GM10847 (cell line): ENCODE data around the gene TADA1.

Experiments used
- POLR2A ChIP-seq: IDR thresholded peaks from 2 replicates; pipeline ENCODE4 v1.6.1; 2011; ENCODE audit not compliant: insufficient read length; ENCODE audit errors: extremely low read depth

TADA1 gene

DNA sequence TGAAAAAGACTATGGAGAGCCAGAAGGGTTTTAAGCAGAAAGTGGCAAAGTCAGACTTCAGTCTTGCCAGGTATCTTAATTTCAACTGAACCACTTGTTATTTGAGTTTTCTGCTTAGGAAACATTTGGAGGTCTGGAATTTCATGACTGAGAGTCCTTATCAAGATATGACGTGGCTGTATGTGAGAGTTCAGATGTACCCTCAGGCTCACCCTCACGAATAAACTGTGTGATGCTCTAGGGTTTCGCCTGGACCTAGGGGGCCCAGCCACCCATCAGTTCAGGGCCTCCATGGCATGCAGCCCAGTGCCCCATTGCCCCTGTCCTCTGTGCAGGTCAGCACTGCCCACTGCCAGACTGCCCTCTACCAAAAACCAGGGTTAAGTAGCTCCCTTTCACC, 30.6 kb upstream of the TADA1 start:
- no peak for TF ChIP-seq POLR2A

DNA sequence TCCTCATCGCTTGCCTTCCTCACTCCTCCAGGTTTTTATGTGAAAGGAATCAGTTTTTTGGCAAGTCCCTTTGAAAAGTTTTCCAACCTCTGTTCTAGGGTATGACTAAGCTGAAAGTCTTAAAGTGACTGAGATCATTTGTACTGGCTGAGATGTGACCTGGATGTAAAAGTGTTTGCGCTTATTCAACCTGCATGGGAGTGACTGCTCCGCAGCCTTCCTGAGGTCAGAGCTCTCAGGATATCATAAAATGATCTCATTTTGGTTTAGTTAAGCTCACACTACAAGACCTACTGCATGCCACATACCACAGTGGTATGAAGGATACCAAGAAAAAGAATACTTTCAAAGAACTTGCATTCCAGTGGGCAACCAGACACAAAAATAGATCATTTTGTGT, 29.8 kb upstream of the TADA1 start:
- TF ChIP-seq POLR2A: no peak

DNA sequence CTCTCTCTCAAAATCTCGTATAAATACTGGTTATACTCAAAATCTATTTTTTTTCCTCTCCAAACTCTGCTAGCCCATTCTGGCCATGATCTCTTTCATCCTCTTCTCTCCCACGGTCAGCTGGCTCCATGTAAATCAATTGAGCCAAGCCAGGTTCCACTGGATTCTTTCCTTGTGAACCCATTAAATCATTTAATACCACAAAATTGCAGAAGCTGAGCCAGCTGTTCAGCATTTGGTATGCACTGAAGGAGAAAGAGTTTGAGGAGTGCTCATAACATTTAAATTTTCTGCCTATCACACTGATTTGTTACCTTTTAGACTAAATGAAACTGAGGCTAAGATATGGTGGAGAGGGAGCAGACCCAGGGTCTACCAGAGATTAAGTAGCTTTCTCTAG, 29.1 kb upstream of the TADA1 start:
- no peak for TF ChIP-seq POLR2A

DNA sequence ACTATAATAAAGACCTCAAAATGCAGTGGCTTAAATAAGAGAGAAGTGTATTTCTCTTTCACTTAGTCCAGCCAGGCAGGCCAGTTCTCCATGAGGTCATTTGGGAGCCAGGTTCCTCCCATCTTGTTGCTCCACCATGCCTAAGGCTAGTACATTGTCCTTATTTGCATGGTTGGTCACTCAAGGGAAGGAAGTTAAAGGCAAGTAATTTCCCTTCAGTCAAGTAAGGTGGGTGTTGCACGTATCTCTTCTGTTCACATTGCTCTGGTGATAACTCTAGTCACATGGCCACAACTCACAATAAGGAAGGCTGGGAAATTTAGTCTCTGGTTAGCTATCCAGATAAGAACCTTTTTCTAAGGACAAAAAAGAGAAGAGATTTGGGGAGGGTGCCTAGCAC, 27.2 kb upstream of the TADA1 start:
- no peak for TF ChIP-seq POLR2A

DNA sequence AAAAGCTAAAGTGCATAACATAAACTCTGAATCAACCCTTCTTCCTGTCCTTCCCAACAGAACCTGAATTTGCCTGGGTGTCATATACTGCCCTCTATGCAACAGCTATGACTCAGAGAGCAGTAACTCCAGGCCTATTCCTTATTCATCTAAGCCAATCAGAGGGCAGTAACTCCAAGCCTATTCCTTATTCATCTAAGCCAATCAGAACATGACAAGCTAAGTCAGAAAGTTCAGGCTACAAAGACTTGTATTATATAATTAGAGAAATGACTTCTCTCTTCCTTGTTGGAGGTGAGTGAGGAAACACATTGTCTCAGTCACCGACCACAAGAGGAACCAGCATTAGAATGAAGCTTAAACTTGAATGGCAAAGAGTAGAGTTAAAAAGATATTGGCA, 26.2 kb upstream of the TADA1 start:
- no peak for TF ChIP-seq POLR2A

DNA sequence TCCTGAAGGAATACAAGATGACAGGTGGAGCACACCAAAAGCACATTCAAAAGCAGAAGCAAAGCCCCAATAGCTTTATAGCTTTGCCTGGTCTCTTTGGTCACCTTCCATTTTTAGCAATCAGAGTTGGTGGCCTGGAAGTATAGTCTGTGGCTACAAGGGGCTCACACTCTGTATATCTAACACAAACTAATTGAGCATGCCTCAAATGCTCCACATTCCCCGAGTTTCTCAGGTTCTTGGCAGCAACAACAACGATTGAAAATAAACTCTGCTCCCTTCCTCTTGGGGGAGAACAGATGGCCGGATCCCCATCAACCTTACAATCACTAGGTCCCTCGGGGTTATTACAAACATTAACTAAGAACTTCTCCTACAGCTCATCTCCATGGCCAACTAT, 24.9 kb upstream of the TADA1 start:
- TF ChIP-seq POLR2A: no peak

DNA sequence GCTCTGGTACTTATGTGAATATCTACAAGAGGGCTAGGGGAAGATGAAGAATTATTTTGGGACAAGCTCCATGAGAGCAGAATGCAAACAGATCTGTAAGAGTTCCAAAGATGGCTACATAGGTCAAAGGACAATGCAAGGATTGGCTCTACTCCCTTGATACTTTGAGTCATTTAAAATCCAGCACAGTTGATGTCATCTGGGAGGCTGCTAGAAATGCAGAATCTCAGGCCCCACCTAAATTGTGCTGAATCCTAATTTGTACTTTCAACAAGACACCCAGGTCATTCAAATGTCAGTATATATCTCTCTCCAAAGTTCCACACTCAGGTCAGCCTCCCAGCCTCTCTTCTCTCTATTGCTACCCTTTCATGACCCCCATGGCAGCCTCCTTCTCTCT, 23.7 kb upstream of the TADA1 start:
- no peak for TF ChIP-seq POLR2A

DNA sequence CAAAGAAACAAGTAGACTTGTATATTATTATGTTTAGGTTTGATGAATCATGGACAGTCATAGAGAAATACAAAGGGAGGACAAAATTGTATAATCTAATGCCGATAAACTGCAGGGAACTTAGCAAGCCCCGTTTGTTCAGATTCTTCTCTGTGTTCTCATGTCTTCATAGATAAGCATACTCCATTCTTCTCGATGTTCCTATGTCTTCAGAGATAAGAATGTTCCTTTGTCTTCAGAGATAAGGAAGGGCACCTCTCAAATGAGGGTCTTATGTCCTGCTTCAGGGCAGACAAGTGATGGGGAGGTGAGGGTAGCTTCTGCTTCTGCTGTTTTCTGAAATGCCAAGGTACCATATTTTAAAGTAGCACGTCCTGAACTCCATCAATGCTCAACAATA, 19.7 kb upstream of the TADA1 start:
- TF ChIP-seq POLR2A: no peak

DNA sequence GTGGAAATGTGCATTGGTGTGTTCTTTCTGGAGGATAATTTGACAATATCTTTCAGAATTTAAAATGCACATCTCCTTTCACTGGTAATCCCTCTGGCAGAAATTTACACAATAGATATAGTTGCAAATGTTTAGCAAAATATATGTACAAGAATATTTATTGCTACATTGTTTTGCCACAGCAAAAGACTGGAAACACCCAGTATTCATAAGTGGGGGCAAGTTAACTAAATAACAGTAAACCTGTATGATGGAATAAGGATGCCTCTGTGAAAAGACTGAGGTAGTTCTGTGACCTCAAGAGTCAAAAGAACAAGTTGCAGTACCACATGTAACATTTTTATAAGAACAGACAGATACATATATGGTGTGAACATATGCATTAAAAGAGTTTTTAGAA, 13.7 kb upstream of the TADA1 start:
- TF ChIP-seq POLR2A: no peak

DNA sequence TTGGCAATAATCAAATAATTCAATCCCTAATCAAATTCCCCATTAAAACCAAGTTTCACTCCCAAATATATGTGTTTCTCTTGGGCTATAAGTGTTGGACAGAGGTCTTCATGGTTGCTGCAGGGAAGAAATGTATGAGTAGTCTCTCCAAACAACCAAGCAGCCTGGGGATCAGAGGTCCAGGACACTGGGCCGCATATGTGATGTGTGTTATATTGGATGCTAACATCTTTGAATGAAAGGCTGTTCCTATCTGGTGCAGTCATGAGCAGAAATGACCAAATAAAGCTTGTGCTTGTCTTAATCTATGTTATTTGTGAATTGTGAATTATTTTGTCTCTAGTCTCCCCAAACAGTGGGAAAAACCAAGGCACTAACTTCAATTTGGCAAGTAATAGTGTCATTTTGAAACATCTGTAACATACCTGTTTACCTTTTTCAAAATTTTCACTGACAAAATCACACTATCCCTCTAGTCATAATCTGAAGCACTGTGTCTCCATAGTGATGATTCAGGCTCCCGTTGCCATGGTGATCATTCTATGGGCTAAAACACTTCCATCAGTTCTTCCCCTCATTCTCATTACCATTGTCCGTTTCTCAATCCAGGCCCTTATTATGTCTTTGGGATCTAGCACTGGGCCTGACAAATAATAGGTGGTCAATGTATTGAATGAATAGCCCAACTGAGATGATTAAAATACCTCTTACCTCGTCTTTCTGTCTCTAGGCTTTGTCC, 12.5 kb upstream of the TADA1 start:
- no peak for TF ChIP-seq POLR2A

DNA sequence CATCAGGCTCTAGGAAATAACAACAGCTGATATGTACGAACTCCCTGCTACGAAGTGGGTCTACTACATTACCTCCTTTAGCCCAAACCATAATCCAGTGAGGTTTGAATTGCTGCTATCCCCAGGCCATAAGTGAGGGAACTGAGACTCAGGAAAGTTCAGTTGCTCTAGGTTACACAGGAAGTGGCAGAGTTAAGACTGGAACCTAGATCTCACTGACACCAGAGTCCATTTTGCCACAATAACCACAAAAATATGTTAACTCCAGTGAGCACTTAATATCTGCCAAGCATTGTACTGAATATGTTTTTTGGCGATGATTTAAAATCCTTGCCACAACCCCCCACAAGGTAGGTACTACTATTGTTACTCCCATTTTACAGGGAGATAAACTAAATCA, 8.9 kb upstream of the TADA1 start:
- no peak for TF ChIP-seq POLR2A

DNA sequence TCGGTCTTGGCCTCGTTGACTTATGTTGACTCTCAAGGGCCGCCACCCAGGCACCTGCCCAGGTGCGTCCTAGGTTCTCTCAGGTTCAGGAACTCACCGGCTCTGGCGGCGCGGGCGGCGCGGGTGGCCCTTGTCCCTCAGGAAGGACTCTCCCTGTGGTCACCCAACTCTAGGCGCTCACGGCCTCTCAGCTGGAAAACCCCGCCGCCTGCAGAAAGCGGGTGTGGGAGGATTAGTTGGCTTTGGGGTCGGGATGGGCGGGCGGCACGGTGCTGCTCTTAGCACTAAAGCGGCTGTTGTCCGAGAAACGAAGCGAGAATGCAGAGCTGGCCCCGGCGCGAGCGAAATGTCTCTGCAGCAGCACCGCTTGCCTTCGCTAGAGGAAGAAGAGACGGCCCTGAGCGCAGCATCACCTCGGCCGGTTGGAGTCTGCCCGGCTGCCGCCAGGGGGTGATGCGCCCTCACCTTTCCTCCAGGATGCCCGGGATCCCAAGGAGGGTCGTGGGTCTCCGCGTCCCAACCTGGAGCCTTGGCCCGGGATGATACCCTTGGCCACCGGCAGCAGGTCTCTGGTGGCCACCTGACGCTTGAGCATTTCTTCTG, 8.1 kb upstream of the TADA1 start:
- no peak for TF ChIP-seq POLR2A

DNA sequence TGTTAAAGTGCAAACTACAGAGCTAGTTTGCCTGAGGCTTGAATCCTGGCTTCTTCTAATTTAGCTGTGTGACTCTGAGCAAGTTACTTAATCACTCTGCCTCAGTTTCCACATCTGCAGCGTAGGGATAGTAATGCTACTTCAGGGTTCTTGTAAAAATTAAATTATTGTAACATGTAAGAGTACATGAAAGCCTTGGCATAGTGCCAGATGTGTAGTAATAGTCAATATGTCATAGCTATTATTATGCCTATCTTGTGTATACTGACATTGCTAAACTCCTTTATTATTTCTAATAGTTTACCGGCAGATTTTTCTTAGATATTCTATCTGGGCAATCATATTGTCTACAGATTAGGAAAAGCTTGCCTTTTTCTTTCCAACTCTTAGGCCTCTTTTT, 6.8 kb upstream of the TADA1 start:
- TF ChIP-seq POLR2A: no peak

DNA sequence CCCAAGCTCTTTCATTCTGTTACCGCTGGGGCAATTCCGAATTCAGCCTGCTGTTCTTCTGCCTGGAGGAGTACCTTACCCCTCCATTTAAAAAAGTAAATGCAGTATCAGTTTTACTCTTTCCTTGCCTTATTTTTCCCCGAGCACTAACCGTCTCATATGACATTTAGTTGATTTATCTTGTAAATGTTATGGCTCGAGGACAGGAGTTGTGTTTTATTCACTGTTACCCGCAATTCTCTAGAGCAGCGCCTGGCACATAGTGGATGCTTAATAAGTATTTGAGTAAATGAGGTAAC, 425 bp upstream of the TADA1 start:
- no peak for TF ChIP-seq POLR2A

DNA sequence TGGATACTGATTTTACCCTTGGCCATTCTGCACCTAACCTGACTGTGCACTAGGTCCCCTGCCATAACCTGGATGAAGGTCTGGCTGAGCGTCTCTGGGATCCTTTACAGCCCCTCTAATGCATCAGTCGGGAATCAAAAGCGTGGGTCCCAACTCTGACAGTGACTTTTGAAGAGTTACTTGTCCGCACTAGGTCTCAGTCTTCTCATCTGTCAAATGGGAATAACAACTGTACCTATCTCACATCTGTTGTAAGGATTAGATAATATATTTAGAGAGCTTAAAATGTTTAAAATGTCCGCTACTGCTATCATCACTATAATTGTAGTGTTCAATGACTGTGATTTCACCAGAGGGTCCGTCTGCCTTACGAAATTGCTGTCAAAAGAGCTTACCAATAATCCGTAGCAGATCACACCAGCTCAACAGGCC, 746 bp downstream of the TADA1 start:
- no peak for TF ChIP-seq POLR2A

DNA sequence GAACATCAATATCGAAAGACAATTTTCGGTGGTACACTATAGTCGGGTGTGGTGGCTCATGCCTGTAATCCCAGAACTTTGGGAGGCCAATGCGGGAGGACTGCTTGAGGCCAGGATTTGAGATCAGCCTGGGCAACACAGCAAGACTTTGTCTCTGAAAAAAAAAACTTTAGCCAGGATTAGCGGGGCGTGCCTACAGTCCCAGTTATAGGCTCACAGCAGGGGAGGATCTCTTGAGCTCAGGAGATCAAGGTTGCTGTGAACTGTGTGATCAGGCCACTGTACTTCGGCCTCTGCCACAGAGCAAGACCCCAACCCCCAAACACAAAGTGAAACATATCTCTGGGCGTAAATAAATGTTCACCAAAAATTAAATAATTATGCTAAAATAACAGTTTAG, 1.6 kb downstream of the TADA1 start:
- TF ChIP-seq POLR2A: no peak

DNA sequence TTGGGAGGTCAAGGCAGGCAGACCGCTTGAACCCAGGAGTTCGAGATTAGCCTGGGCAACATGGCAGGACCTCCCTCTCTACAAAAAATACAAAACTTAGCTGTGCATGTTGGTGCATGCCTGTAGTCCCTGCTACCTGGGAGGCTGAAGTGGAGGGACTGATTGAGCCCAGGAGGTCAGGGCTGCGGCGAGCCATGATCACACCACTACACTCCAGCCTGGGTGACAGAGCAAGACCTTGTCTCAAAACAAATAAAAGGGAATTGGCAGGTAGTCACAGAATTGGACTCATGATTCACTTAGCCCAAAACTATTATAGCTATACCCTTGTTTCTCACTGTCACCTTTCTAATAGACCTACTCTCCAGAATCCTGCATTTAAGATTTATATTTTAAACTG, 5.5 kb downstream of the TADA1 start:
- no peak for TF ChIP-seq POLR2A
